Erythroblast (primary cell): ENCODE results near the gene PUDP.

Experiments used
- GATA1 ChIP-seq: IDR thresholded peaks from 2 replicates; pipeline ENCODE4 v1.6.1; 2011; ENCODE audit warnings: low read depth, mild to moderate bottlenecking, control low read depth, low read length, moderate library complexity
- POLR2A ChIP-seq: IDR thresholded peaks from 2 replicates; pipeline ENCODE4 v1.6.1; 2011; ENCODE audit warnings: mild to moderate bottlenecking, low read length

DNA sequence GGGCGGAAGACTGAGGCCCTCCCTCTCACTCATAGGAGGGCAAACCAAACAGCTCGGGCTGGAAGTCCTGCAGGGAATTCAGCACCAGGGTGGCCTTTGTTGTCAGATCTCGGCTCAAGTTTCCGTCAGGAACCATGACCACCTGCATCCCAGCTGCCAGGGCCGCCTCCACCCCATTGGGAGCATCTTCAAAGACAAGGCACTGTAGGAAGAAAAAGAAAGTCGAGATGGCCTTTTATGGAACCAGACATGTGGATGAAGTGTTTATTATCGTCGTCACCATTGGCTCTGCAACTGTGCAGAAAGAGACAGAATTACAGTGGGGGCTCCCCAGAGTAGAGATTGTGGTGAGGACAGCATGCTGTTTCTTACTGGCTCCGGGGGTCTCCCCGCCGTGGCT lies 97.7 kb downstream of the PUDP start:
- TF ChIP-seq POLR2A = no peak
- TF ChIP-seq GATA1 = no peak
